Measurements from ENCODE around the gene AURKAIP1. TPM values are rescaled to one million over a fixed set of nuclear protein-coding genes. Genes with fewer than 3 reads are reported as not detected.
"Not testable (repeated sequence)": the region's sequence is repeated elsewhere in the genome, so short reads cannot be mapped to it uniquely, and the experiment has no call there.

AURKAIP1 gene
- total RNA-seq, 2 experiments from 2014 or later: 89.5 to 117 TPM

GRCh38 chr1:1403653-1404052 lies 28.6 kb upstream of the AURKAIP1 start:
- H3K4me3 Mint-ChIP-seq: no peak overlapping the region

GRCh38 chr1:1402901-1403392 lies 27.9 kb upstream of the AURKAIP1 start:
- intact Hi-C loops (cut with DNase I, micrococcal nuclease): loop anchor here in 1 of 2 experiments (10.0 kb wide), 1 partner anchor 502 kb away; no protein-coding TSS in a partner anchor
- H3K4me3 Mint-ChIP-seq; H3K27me3 Mint-ChIP-seq; H3K9me3 Mint-ChIP-seq (ENCODE audit: low read depth); DNase-seq; ATAC-seq; H3K27ac Mint-ChIP-seq: not testable (repeated sequence)
- peaks cover 52% of the 10 kb centered on the region for H3K4me1 Mint-ChIP-seq
- H3K36me3 Mint-ChIP-seq (ENCODE audit: low read depth): peaks cover 71% of the 10 kb centered on the region
- ChIA-PET POLR2A (interaction anchor here (0.7 kb wide), 1 partner anchor 17 kb away, joined by 3 read pairs; no protein-coding TSS in a partner anchor), CTCF (interaction anchor here (0.6 to 1.4 kb wide), 4 partner anchors 13 to 76 kb away, joined by 3 to 8 read pairs (median 3); no protein-coding TSS in a partner anchor)

More at GRCh38 chr1:1403653-1404052, 28.6 kb upstream of the AURKAIP1 start:
- Mint-ChIP-seq H3K9me3 (ENCODE audit: low read depth) (no peaks in the 10 kb centered on the region), H3K27ac (peak overlapping the region; percentile 7), H3K27me3 (no peaks in the 10 kb centered on the region), H3K36me3 (ENCODE audit: low read depth) (peaks cover 69% of the 10 kb centered on the region), H3K4me1 (peaks cover 52% of the 10 kb centered on the region)
- POLR2A ChIA-PET: no interaction called here
- DNase-seq: no peak
- no peak for ATAC-seq
- CTCF ChIA-PET: no interaction called here
- intact Hi-C loops (cut with DNase I, micrococcal nuclease): loop anchor here in 1 of 2 experiments (10.0 kb wide), 1 partner anchor 501 kb away; no protein-coding TSS in a partner anchor

- intact Hi-C loops (cut with DNase I, micrococcal nuclease): loop anchor here in 1 of 2 experiments (10.0 kb wide), 1 partner anchor 503 kb away; no protein-coding TSS in a partner anchor
- DNase-seq (peak; percentile 69), ATAC-seq (no peak)
- no peaks in the 10 kb centered on the region for H3K9me3 Mint-ChIP-seq (ENCODE audit: low read depth)
- H3K27ac Mint-ChIP-seq: peak overlapping the region; percentile 81
- ChIA-PET POLR2A (interaction anchor here (0.7 kb wide), 2 partner anchors 18 to 31 kb away, joined by 3 to 4 read pairs; no protein-coding TSS in a partner anchor), CTCF (interaction anchor here (0.6 to 1.4 kb wide), 8 partner anchors 12 to 472 kb away, joined by 3 to 8 read pairs (median 3); no protein-coding TSS in a partner anchor)
- H3K36me3 Mint-ChIP-seq (ENCODE audit: low read depth): peaks cover 77% of the 10 kb centered on the region
- H3K4me3 Mint-ChIP-seq: peak overlapping the region; percentile 93
- peaks cover 59% of the 10 kb centered on the region for H3K4me1 Mint-ChIP-seq
- H3K27me3 Mint-ChIP-seq: no peaks in the 10 kb centered on the region
Measured at GRCh38 chr1:1402072-1402900, 27.3 kb upstream of the AURKAIP1 start.

- no peak for DNase-seq
- no peak for ATAC-seq
- intact Hi-C loops (cut with DNase I, micrococcal nuclease): loop anchor here in 1 of 2 experiments (10.0 kb wide), 1 partner anchor 503 kb away; no protein-coding TSS in a partner anchor
- H3K4me3 Mint-ChIP-seq: peak overlapping the region; percentile 93
- H3K4me1 Mint-ChIP-seq: peaks cover 61% of the 10 kb centered on the region
- ChIA-PET CTCF (interaction anchor here (0.6 kb wide), 1 partner anchor 352 kb away, joined by 3 read pairs; no protein-coding TSS in a partner anchor), POLR2A (interaction anchor here (0.7 kb wide), 1 partner anchor 30 kb away, joined by 4 read pairs; no protein-coding TSS in a partner anchor)
- no peaks in the 10 kb centered on the region for H3K9me3 Mint-ChIP-seq (ENCODE audit: low read depth)
- H3K27me3 Mint-ChIP-seq: no peaks in the 10 kb centered on the region
- peaks cover 73% of the 10 kb centered on the region for H3K36me3 Mint-ChIP-seq (ENCODE audit: low read depth)
- peak overlapping the region; percentile 81 for H3K27ac Mint-ChIP-seq
Measured at GRCh38 chr1:1401457-1402010, 26.5 kb upstream of the AURKAIP1 start.

GRCh38 chr1:1400576-1401456 lies 25.8 kb upstream of the AURKAIP1 start:
- POLR2A ChIA-PET: interaction anchor here (0.7 kb wide), 1 partner anchor 171 kb away, joined by 3 read pairs; no protein-coding TSS in a partner anchor
- Mint-ChIP-seq H3K27ac (peak overlapping the region; percentile 83), H3K27me3 (no peaks in the 10 kb centered on the region)

GRCh38 chr1:1399872-1400575 lies 25.0 kb upstream of the AURKAIP1 start:
- Mint-ChIP-seq H3K27ac (peak overlapping the region; percentile 83), H3K4me1 (peaks cover 56% of the 10 kb centered on the region), H3K4me3 (peak overlapping the region; percentile 93), H3K27me3 (no peaks in the 10 kb centered on the region), H3K9me3 (ENCODE audit: low read depth) (no peaks in the 10 kb centered on the region), H3K36me3 (ENCODE audit: low read depth) (peaks cover 68% of the 10 kb centered on the region)
- intact Hi-C loops (cut with DNase I, micrococcal nuclease): loop anchor here (1.0 to 10.0 kb wide), 15 partner anchors 7 to 505 kb away; partner anchors contain the start of genes MRPL20 (in 2 of the 2), ATAD3A (in 1 of the 2), ATAD3B (in 1 of the 2) and AURKAIP1 (in 1 of the 2)
- ATAC-seq: no peak
- ChIA-PET CTCF (interaction anchor here (0.6 to 3.1 kb wide), 9 partner anchors 10 to 90 kb away, joined by 3 to 15 read pairs (median 3); partner anchors contain the start of gene AURKAIP1), POLR2A (interaction anchor here (0.7 to 1.3 kb wide), 2 partner anchors 8 to 172 kb away, joined by 3 to 7 read pairs; no protein-coding TSS in a partner anchor)
- peak; percentile 49 for DNase-seq

More at GRCh38 chr1:1400576-1401456, 25.8 kb upstream of the AURKAIP1 start:
- H3K9me3 Mint-ChIP-seq (ENCODE audit: low read depth): no peaks in the 10 kb centered on the region
- DNase-seq (no peak), ATAC-seq (no peak)
- peak overlapping the region; percentile 93 for H3K4me3 Mint-ChIP-seq
- intact Hi-C loops (cut with DNase I, micrococcal nuclease): loop anchor here in 1 of 2 experiments (10.0 kb wide), 1 partner anchor 504 kb away; no protein-coding TSS in a partner anchor
- CTCF ChIA-PET: interaction anchor here (0.6 to 3.1 kb wide), 8 partner anchors 11 to 91 kb away, joined by 3 to 15 read pairs (median 3); partner anchors contain the start of gene AURKAIP1
- H3K4me1 Mint-ChIP-seq: peaks cover 58% of the 10 kb centered on the region
- H3K36me3 Mint-ChIP-seq (ENCODE audit: low read depth): peaks cover 67% of the 10 kb centered on the region

GRCh38 chr1:1399187-1399871 lies 24.3 kb upstream of the AURKAIP1 start, which contains the start of gene CCNL2:
CCNL2 (minus strand) TSS chr1:1399335; CDS start chr1:1399306, 29 bp downstream.
- no peaks in the 10 kb centered on the region for H3K9me3 Mint-ChIP-seq (ENCODE audit: low read depth)
- H3K4me1 Mint-ChIP-seq: peaks cover 52% of the 10 kb centered on the region
- ChIA-PET CTCF (interaction anchor here (0.7 to 3.1 kb wide), 9 partner anchors 8 to 255 kb away, joined by 3 to 15 read pairs (median 3); partner anchors contain the start of genes AURKAIP1 and MRPL20), POLR2A (interaction anchor here (0.6 to 1.3 kb wide), 8 partner anchors 8 to 51 kb away, joined by 3 to 12 read pairs (median 3); partner anchors contain the start of gene AURKAIP1)
- ATAC-seq (peak; percentile 97), DNase-seq (peak; percentile 100)
- H3K27ac Mint-ChIP-seq: peak within 1 kb of the TSS; percentile 91
- peaks cover 67% of the 10 kb centered on the region for H3K36me3 Mint-ChIP-seq (ENCODE audit: low read depth)
- H3K27me3 Mint-ChIP-seq: no peaks in the 10 kb centered on the region
- intact Hi-C loops (cut with DNase I, micrococcal nuclease): loop anchor here (1.0 to 2.0 kb wide), 14 partner anchors 8 to 325 kb away; partner anchors contain the start of genes MRPL20 (in 2 of the 2), ATAD3A (in 1 of the 2), ATAD3B (in 1 of the 2) and AURKAIP1 (in 1 of the 2)
- H3K4me3 Mint-ChIP-seq: peak within 1 kb of the TSS; percentile 93

- Mint-ChIP-seq H3K4me1 (peaks cover 50% of the 10 kb centered on the region), H3K27ac (peak overlapping the region; percentile 91), H3K9me3 (ENCODE audit: low read depth) (no peaks in the 10 kb centered on the region), H3K36me3 (ENCODE audit: low read depth) (peaks cover 70% of the 10 kb centered on the region), H3K27me3 (no peaks in the 10 kb centered on the region), H3K4me3 (peak overlapping the region; percentile 93)
- ATAC-seq (no peak), DNase-seq (peak; percentile 26)
- intact Hi-C loops (cut with DNase I, micrococcal nuclease): loop anchor here (1.0 to 2.0 kb wide), 14 partner anchors 9 to 326 kb away; partner anchors contain the start of genes MRPL20 (in 2 of the 2), ATAD3A (in 1 of the 2), ATAD3B (in 1 of the 2) and AURKAIP1 (in 1 of the 2)
- ChIA-PET CTCF (interaction anchor here (0.7 to 3.1 kb wide), 9 partner anchors 9 to 334 kb away, joined by 3 to 15 read pairs (median 3); partner anchors contain the start of genes AURKAIP1 and MRPL20), POLR2A (interaction anchor here (0.5 to 1.3 kb wide), 9 partner anchors 9 to 420 kb away, joined by 3 to 12 read pairs (median 3); partner anchors contain the start of gene AURKAIP1)
Measured at GRCh38 chr1:1398677-1399186, 23.7 kb upstream of the AURKAIP1 start.
